ENCODE results near the gene METTL23.

METTL23 gene, protein sequence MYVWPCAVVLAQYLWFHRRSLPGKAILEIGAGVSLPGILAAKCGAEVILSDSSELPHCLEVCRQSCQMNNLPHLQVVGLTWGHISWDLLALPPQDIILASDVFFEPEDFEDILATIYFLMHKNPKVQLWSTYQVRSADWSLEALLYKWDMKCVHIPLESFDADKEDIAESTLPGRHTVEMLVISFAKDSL

DNA sequence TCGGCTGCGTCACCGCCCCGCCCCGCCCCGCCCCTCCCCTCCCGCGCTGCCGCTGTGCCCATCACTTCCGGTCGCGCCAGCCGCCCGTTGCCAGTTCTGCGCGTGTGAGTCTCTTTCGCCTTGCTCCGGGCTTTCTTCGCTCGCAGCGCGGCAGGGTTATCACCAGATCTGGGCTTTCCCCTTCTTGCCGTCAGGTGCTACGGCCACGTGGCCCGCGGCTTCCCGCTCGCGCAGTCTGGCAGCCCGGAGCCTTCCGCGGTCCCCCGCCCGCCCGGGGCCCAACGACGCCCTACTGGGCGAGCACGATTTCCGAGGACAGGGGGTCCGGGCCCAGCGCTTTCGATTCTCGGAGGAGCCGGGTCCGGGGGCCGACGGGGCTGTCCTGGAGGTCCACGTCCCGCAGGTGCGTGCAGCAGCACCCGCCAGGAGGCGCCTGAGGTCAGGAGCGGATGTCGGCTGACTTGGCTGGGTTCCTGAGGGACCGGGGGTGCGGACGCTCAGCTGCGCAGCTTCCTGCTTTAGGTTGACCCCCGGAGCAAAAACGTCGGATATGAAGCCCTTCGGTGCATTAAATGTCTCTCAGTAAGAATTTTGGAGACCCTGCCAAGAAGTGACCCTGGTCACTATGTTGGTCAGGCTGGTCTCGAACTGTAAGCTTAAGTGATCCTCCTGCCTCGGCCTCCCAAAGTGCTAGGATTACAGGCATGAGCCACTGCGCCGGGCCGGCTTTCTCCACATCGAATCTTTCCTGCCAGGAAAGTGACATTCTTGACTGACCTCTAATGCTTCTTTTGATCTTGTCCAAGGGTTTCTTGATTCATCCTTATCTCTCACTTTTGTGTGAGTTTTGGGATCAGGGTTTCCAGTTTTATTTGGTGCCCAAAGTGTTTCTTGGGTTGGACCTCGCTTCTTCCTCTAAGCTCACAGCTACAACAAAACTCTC lies at the start of gene METTL23:
TSS of gene METTL23 (plus strand) at position 64 of the 943 bp plus-strand sequence. CDS start 2,872 bp downstream, outside the sequence.
- ATAC-seq = peak; percentile 47
- peak; percentile 87 for DNase-seq

DNA sequence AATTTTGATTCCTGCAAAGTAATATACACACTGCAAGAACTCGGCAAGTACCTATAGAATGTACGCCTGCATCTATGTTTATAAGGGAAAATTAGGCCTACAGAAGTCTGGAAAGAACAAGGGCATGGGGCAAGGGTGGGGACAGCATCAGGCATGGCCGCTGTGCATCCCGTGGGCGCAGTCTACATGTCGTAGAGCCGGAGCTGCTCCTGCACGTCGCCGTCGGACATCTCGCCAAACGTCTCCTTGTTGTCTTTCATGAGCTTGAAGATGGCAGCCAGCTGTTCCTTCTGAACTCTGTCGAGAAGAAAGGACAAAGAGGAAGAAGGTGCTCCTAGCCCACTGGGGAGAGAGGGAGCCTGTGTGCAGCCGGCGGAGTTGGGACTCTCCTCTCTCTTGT lies 49.2 kb upstream of the METTL23 start:
- no peak for ATAC-seq
- DNase-seq = no peak

DNA sequence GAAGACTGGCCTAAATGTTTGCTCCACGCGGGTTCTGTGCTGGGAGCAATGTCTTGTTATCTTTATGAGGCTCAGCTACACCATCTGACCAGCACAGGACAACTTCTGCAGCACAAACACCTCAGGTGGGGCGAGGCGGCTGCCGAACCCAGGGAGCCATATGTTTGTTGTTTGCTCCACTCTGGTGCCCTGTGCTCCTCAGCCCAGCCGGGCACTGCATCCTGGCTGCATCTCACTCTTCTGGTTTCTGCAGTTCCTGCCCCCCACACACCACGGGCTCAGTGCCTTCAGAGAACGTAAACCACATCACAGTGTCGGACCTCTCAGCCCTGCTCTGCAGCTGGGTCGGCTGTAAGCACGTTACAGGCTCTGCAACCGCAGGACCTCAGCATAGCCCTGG lies 48.3 kb upstream of the METTL23 start:
- DNase-seq = peak; percentile 19
- peak; percentile 47 for ATAC-seq

DNA sequence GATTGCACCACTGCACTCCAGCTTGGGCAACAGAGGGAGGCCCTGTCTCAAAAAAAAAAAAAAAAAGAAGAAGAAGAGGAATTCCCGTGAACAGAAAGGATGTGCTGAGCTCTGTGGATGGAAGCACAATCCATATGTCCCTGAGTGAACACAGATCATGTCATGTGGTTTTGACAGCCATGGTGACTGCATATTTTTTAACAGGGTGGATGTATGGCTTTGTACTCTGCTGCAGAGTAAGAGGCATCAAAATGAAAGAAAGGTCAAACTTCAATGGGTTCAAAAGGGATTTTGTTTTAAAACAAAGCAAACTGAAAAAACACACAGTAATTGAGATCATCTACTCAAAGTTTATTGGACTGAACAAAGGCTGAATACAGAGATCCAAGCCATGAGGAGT lies 47.4 kb upstream of the METTL23 start:
- ATAC-seq (no peak), DNase-seq (no peak)

DNA sequence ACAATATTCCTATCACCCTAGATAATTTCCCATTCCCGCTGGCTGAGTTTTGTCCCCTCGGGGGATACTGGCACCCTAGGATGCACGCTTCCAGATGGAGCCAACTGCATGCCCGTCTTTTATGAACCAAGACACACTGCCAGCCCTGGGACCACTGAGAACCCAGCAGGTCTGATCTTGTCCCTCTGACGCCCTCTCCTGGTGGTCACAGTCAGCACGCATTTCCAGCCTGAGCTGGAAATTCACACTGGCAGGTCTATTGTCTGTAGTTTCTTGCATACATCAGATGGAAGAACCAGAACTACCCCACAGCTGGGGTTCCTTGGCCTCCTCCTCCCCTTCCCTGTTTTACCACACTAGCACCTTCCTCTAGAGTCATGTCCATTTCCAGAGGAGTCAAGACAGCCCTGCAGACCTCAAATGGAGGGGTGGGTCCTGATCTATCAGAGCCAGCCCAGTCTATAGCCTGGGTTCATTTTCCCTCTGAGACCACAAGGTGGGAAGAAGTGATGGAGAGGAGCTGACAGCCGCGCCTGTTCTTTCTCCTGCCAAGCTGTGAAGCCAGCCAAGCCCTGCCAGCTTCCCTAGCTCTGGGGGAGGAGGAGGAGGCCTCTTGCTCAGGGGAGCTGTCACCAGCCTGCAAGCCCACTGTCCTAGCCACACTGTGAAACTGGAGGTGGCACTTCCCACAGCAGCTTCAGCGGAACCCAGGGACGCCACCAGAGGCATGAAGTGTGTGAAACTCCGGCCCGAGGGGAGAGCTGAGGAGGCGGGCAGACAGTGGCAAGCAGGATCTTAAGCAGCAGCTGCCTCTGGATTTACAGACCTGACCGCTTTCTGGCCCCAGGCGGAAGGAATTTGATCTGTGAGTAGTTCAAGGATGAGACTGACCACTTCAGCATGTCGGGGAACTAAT lies 45.2 kb upstream of the METTL23 start:
- peak; percentile 41 for ATAC-seq

DNA sequence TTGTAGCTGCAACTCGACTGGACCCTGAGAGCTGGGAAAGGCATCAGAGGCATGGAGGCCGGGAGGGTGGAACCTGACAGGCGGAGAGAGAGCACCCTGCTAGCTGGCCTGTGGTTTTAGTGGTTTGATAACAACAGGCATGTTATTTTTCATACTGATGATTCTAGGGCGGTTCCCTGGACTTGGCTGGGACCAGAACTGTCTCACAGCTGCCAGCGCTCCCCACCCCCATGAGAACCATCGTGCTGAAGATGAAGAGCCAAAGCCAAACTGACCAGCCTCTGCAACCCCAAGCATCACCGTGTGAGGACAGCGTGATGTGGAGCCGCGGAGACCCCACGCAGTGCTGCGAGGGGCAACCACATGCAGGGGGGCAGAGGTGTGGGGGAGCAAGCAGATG lies 44.3 kb upstream of the METTL23 start:
- ATAC-seq = no peak
- no peak for DNase-seq

More for the DNA sequence above, 45.2 kb upstream of the METTL23 start:
- DNase-seq = peak; percentile 75

DNA sequence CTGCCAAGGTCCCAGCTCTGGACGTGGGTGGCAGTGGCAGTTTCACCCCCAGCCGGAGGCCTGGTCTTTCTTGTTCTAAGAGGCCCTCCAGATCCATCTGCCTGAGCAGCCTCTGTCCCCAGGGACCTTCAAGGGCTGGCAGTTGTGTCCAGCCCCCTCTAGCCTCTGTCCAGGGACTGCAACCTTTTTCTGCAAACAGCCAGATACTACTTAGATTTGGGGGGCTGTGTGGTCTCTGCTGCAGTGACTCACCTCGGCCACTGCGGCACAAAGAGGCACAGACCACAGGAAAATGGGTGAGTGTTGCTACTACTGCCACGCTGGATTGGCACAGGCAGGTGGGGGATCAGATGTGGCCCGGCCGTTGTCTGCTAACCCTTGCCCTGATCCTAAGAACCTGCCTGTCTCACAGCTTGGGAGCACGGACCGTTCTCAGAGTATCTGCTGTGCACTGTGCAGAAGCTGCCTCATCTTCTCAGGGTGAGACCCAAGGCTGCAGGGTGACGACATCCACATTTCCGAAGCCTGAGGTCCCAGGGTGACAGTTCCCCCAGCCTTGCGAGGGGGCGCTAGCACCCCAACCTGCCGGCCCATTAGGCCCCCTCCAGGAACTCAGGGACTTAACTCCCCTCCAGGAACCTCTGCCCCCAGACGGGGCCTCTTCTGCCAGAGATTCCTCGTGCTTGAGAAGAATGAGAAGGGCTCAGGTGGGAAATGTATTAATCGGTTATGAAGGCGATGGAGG lies 43.5 kb upstream of the METTL23 start:
- DNase-seq (no peak), ATAC-seq (no peak)

DNA sequence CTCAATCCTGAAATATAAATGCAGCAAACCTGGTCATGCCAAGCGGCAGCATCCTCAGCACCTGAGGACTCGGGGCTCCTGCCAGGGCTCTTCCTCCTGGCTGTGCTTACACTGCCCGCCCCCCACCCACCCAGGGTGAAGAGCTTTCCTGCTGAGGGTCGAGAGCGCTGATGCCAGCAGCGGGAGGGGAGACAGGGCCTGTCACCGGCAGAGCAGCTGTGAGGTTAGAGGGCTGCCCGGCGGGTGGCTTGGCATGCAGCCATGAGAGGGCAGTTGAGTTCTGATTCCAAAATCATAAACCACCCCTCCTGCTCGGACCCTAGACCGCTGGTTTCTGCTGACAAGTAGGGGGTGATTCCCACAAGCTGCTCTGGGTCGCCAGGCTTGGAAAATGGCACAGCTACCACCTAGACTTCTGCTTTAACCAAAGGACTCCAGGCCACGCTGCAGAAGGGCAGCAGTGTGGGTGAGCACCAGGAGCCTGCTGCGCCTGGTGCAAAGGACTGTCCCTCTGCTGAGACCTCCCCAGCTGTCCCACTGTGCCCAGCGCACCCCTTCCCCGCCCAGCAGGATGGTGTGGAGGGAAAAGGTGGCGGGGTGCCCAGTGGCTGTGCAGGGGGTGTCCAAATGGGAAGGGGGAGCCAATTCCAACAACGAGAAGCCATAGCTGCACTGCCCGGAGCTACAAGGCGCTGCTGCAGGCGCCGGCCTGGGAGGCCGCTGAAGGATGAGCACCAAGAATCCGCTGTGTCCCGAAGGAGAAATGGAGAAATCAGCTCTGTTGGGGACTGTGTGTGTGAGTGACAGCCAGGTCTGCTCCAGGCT lies 42.5 kb upstream of the METTL23 start:
- DNase-seq = no peak
- ATAC-seq = no peak

DNA sequence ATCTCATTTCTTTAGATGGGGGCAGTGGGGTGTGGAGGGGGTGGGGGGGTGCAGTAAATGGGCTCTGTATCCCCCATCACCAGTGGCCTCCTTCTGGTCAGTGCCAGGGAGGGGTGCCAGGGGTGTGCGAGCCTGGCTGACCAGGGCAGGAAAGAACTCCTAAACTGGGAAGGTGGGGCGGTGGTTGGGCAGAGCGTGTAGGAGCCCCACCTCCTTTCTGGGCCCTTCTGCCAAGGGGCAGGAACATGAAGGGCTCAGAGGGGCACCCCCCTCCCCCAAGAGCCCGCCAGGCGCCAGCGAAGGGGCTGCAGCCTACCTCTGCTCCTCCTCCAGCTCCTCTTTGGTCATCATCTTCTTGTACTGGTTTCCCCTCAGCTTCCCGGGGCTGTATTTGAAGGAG lies 41.9 kb upstream of the METTL23 start:
- no peak for ATAC-seq

DNA sequence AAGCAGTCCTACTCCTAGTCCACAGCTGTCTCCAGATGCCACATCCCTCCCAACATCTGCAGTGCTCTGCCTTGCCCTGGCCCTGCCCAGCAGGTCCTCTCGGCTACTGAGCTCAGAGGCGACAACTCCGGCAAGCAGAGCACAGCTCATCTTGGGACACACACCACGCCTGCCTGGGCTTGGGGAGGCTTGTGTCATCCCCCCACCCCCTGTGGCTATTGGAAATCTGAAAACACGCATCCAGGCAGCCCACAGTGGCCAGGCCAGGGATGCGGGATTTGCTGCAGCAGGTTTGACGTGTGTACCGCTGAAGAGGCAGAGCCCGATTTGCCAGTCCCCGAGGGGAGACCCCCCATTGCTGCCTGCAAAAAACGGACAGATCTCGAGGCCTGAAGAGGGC lies 41.3 kb upstream of the METTL23 start:
- DNase-seq (no peak), ATAC-seq (no peak)

More for the DNA sequence above, 41.9 kb upstream of the METTL23 start:
- DNase-seq = no peak

DNA sequence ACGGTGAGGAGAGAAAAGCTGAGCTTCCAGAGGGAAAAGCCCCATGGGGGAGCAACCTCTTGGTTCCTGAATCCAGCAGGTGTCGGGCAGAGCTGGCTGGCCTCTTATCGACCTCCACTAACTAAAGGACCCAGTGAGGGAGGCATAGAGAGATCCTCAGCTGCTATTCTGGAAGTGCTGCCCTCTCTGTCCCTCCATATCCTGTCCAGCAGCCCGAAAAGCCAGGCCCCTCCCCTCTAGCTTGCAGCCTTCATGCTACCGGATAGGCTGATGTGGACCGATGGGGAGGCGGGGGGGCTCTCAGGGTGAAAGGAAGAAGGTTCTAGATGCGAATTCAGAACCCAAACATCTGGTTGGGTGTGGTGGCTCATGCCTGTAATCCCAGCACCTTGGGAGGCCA lies 40.8 kb upstream of the METTL23 start:
- ATAC-seq (no peak), DNase-seq (no peak)

DNA sequence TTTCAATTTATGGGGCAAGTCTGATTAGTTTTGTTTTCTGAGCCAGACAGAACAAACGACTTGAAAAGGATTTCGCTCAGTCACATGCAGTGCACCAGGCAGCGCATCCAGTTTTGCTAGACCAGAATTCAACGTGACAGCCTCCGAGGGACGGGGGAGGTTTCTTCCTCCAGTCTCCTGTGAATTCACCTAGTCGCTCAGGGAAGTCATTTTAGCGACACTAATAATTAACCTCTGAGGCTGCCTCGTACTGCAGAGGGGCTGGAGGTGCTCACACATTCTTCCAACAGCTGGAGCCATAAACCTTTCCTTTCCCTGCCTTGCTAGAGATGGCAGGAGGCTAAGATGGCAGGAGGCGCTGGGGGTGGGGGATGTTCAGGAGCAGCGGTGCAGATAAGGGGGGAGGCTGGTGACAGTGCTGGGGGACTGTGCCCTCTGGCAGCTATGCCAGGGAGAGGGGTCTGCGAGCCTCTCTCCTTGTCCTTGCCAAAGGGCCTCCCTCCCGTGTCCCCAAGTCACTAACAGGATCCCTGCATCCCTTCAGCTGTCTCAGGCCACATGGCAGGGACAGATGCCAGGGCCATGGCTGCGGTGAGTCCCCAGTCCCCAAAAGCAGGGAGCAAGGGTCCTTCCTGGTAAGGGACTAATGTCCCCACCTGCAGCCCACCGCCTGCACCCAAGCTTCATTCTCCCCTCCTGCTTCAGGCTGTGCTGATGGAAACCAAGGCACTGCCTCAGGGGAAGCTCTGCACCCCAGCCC lies 39.9 kb upstream of the METTL23 start:
- DNase-seq = no peak

DNA sequence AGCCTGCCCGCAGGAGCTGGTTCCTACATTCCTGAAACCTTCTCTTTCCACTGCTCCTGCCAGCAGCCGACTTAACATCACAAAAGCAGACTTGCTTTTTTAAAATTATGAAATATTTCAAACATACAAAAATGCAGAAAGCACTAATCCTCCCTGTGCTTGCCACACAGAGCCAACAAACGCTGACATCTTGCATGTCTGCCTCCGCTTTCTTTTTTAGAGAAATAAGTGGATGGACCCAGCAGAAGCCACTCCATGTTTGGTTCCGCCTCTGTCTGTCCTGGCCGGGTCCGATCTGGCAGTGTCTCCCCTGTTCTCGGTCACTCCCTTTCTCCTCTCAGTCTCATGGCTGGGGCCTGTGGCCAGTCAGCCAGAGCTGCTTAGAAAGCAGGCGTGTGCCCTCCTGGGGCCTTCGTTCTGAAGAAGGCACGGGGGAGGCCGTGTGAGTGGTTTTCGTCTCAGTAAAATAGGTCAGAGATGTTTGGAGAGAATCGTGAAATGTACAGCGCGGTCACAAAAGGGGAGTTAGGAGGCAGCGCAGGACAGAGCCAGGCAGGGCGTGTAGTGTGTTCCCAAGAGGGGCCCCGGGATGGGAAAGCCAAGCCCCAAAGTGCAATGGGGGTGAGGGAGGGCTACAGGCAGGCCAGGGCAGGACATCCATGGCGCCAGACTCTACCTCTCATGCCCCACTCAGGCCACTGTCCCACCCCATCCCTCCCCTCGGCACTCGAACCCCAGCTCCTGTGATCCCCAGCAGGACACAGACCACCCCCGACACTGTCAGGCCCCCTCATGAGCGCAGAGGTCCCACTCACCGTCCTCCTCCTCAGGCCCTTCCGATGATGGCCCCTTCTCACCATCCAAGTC lies 39.1 kb upstream of the METTL23 start:
- no peak for DNase-seq
- ATAC-seq = no peak

More for the DNA sequence above, 39.9 kb upstream of the METTL23 start:
- no peak for ATAC-seq

DNA sequence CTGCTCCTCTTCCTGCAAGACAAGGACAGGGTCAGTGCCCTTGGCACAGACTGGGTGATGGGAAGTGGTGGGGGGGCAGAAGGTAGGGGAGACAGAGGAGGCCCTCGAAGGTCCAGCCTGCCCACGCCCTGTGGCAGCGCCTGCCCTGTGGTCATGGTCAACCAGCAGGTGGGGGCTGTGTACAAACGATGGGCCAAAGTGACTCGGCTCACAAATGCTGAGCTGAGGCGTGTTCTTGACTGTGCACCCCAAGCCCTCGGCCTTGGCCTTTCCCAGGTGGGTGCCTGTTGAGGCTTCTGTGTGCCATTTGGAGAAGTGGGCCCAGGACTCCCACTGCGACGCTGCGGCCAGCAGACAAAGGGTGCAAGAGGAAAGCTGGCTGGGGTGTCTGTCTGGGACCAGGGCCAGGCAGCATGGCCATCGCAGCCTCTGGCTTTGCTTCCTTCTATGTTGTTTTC lies 38.4 kb upstream of the METTL23 start:
- ATAC-seq (no peak), DNase-seq (no peak)

DNA sequence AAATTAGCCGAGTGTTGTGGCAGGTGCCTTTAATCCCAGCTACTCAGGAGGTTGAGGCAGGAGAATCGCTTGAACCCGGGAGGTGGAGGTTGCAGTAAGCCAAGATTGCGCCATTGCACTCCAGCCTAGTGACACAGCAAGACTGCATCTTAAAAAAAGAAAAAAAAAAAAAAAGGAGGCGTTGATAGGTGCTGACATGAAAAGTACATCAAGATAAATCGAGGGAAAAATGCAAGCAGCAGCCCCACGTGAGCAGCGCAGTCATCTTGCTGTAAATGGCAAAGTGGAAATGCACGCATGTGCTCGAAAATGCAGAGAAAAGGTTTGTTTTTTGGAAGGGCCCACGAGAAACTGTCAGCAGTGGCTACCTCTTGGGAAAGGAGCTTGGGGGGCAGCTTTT lies 36.8 kb upstream of the METTL23 start:
- ATAC-seq = no peak
- no peak for DNase-seq

DNA sequence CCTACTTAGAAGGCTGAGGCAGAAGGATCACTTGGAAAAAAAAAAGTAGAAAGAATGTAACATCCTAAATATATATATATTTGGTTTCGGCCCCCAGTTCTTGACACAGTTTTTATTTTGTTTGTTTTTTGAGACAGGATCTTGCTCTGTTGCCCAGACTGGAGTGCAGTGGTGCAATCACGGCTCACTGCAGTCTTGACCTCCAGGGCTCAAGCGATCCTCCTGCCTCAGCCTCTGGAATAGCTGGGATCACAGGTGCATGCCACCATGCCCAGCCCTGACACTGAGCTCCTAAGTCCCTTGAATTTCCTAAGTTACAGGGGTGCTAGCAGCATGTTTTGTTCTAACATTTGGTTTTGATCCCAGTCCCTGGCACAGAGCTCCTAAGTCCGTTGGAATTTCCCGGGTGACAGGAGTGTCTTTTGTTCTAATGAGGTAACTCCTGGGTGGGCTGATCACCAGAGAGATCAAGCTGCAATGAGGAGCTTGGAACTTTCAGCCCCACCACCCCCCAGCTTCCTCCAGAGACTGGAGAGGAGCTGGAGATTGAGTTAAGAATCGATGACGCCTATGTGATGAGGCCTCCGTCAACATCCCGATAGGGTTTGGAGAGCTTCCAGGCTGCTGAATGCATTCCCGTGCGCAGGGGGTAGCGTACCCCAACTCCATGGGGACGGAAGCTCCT lies 35.9 kb upstream of the METTL23 start:
- ATAC-seq = no peak

DNA sequence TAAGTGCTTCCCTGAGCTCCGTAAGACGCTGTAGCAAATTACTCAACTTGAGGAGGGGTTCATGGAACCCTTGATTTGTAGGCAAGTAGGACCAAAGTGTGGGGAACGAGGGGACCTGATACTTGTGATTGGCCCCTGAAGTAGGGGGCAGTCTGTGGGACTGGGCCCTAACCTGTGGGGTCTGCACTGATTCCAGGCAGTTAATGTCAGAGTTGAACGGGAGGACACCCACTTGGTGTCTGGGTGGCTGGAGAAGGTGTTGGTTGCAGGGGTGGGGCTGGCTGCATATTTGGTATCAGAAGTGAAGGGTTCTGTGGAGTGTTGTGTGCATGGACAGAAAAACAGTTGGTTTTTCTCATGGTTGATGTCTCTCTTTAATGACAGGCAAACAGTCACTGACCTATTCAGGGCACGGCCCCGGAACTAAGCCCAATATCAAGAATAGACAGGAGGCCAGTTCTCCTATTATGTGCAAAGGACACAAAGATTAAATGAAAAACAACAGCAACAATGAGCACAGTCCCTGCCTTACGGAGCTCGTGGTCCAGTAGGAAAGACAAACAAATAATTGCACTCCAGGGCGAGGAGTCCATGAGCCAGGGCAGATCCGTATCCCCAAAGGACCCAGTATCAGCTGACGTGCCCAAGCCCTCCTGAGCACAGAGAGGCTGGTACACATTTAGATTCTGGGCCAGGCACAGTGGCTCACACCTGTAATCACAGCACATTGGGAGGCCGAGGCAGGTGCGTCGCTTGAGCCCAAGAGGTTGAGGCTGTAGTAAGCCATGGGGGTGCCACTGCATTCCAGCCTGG lies 35.1 kb upstream of the METTL23 start:
- ATAC-seq = no peak
- no peak for DNase-seq

More for the DNA sequence above, 35.9 kb upstream of the METTL23 start:
- DNase-seq = no peak
